CD4-positive, alpha-beta T cell treated with Interleukin-10 for 1 hour (primary cell): ENCODE results near the gene VLDLR.

Source experiments
- DNase-seq: peaks from one replicate; pipeline ENCODE4 v3.0.0-alpha.2; 2020

Gene VLDLR

GRCh38 chr9:2621722-2622460 lies at the start of gene VLDLR:
Gene VLDLR (plus strand): TSS chr9:2621787. CDS start chr9:2622190, 403 bp downstream.
- DNase-seq: peak; percentile 5

DNA sequence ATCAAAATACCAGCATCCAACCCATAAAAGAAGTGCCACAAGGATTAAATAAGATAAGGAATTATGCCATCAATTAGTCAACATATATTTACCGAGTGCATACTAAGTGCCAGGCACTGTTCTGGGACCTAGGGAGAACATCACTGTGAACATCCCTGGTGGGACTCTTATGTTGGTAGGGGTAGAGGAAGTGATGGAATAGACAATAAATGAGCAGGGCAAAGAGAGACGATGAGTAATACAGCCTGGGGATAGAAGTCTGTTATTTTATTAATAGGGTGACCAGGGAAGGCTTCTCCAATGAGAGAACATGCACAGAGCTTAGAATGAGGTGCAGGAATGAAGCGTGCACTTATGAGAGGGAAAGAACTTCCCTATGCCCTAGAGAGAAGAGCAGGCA lies 47.4 kb upstream of the VLDLR start:
- DNase-seq: no peak

DNA sequence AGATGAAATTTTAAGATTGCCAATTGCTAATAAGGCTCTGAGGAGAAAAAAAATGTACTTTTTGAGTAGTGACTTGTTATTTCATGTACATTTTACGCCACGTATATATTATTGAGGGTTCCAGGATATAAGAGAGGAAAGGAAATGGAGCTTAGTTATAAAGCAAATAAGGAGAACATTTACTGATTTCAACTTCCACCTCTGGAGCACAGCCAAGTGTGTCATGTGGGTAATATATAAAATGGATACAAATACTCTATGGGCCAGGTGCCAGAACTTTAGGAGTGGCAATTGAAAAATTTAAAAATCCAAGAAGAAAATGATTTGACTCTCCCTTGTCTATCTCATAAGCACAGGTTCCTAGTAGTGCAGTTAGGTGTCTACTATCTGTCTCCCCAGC lies 45.0 kb upstream of the VLDLR start:
- no peak for DNase-seq

- DNase-seq: no peak
Measured at GRCh38 chr9:2583308-2584013, 38.1 kb upstream of the VLDLR start.

DNA sequence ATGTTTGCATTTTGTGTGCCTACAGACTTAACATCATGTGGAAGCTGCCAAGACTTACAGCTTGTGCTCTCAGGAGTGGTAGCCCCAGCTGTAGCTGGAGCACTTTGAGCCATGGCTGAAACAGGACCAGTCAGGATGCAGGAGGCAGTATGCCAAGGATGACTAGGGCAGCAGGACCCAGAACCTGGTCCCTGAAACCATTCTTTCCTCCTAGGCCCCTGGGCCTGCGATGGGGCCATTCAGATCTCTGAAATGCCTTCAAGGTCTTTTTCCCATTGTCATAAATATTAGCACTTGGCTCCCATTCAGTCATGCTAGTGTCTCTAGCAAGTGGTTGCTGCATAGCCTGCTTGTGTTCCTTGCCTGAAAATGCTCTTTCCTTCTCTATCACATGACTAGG lies 29.6 kb upstream of the VLDLR start:
- no peak for DNase-seq

- DNase-seq: no peak
Measured at GRCh38 chr9:2593744-2594143, 27.8 kb upstream of the VLDLR start.

- no peak for DNase-seq
Measured at GRCh38 chr9:2595973-2596372, 25.6 kb upstream of the VLDLR start.

GRCh38 chr9:2597483-2597882 lies 24.1 kb upstream of the VLDLR start:
- no peak for DNase-seq

GRCh38 chr9:2599896-2600295 lies 21.7 kb upstream of the VLDLR start:
- no peak for DNase-seq

- no peak for DNase-seq
Measured at GRCh38 chr9:2600307-2600706, 21.3 kb upstream of the VLDLR start.

- DNase-seq: no peak
Measured at GRCh38 chr9:2601785-2602378, 19.7 kb upstream of the VLDLR start.

GRCh38 chr9:2602704-2603116 lies 18.9 kb upstream of the VLDLR start:
- no peak for DNase-seq

GRCh38 chr9:2603621-2604020 lies 18.0 kb upstream of the VLDLR start:
- DNase-seq: no peak

- no peak for DNase-seq
Measured at GRCh38 chr9:2605246-2605645, 16.3 kb upstream of the VLDLR start.

- no peak for DNase-seq
Measured at GRCh38 chr9:2608276-2608675, 13.3 kb upstream of the VLDLR start.

DNA sequence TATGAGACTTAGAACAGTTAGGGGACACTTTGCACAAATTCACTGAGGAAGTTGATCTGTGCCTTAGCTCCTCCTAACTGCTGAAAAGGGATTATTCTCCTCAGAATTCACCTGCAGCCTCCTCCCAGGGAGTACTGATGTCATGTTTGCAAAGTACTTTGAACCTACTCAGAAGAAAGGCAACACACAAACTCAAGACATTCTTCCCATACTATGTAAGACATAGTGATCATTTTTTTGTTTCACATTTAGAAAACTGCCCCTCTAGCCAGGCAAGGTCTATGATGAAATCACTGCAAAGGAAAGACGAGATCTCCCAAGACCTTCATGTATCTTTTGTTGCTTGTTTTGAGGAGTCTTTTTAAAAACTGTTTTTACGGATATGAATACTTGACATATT lies 10.6 kb upstream of the VLDLR start:
- no peak for DNase-seq

- DNase-seq: no peak
Measured at GRCh38 chr9:2611961-2612360, 9.6 kb upstream of the VLDLR start.

DNA sequence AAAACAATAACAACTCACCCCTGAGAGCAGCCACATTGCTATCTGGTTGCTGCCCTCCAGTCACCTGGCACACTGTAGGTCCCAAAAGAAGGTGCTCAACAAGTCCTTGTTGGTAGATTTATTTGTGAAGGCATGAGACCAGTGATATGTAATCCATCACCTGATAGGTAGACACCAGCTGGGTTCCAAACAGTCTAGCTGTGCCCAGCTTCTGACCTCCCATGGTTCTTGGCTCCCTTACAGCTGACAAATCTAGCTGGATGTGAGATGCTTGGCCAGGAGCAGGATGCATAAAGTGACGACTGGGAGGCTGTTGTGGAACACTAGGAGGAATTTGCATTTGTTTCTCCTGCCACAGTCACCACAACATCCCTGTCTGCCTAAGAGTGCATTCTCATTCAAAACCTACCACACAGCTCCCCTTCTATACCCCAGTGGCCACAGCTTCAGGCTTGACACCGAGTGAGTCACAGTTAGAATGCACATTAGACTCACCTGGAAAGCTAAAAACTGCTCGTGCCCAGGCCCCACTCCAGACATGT lies 7.8 kb upstream of the VLDLR start:
- DNase-seq: no peak

DNA sequence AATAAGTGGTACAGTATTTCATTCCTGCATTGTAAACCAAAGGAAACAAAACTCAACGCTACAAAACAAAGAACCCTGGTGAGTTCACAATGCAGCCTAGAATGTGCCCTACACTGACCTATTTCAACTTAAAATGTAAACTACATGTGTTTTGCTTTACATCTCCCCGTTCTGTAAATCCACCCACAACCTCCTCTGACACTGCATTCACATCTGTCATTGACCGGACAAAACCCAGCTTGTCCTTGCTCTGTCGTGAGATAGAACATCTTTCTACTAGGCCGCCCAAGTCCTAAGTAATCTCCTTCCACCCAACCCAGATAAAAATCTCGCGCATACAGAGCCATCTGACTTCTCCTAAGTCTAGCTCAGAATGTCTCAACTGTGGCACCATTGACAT lies 6.1 kb upstream of the VLDLR start:
- DNase-seq: no peak

DNA sequence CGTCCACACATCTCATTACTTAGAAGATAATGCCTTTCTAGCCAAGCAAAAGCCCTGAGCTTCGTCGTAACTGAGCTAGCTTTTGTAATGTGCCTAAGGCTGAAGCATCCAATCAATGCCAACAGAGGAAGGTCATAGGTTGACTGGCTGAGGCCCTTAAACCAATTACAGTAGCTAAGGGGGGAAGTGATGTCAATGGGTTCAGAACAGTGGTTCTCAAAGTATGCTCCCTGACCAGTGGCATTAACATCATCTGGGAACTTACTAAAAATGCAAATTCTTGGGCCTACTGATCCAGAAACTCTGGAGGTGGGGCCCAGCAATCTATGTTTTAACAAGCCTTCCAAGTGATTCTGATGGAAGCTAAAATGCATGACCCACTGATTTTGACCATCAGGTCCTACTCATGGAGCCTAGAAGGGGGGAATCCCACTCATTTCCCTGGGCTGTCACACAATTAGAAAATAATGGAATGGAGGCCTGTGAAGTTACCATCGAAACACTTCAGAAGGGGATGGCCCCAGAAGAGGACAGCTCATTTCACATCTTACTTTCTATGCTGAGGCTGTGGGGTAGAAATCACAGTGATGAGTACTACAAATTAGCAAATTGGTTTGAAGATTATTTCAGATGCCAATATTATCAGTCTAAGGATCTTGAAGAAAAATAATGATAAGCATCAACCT lies 4.8 kb upstream of the VLDLR start:
- DNase-seq: no peak

GRCh38 chr9:2618289-2618688 lies 3.3 kb upstream of the VLDLR start:
- no peak for DNase-seq

GRCh38 chr9:2620919-2621721 lies 467 bp upstream of the VLDLR start:
- DNase-seq: peak; percentile 21
